PC-9 (cell line): ENCODE data around the gene PSMG4.

Experiments used
- EZH2 ChIP-seq: fragments of 200-600 bp; sonication (generic); IDR thresholded peaks from 2 replicates; pipeline ENCODE4 v1.8.0; 2017; ENCODE audit warnings: antibody characterized with exemption, low read depth
- TF ChIP-seq, protein P1 (sequence below): fragments of 200-600 bp; sonication (generic); conservative IDR thresholded peaks from 2 replicates; pipeline ENCODE4 v1.6.1; 2017; ENCODE audit warnings: mixed run types, antibody characterized with exemption, mild to moderate bottlenecking, moderate library complexity

DNA sequence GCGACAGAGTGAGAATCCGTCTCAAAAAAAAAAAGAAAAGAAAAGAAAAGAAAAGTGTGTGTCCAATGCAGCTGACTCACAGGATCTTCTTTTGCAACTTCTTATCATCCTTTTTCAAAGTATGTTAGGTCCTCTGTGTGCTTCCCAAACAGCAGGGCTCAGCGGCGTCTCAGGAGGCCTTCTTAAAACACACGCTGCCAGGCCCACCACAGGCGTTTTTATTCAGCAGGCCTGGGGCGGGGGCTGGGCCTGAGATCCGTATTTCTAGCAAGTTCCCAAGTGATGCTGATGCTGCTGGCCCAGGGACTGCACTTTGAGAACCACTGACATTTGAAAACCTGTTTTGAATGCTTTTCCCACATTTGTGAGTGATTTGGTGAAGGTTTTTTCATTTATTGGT, 57.1 kb downstream of the PSMG4 start:
- TF ChIP-seq, protein P1, sequence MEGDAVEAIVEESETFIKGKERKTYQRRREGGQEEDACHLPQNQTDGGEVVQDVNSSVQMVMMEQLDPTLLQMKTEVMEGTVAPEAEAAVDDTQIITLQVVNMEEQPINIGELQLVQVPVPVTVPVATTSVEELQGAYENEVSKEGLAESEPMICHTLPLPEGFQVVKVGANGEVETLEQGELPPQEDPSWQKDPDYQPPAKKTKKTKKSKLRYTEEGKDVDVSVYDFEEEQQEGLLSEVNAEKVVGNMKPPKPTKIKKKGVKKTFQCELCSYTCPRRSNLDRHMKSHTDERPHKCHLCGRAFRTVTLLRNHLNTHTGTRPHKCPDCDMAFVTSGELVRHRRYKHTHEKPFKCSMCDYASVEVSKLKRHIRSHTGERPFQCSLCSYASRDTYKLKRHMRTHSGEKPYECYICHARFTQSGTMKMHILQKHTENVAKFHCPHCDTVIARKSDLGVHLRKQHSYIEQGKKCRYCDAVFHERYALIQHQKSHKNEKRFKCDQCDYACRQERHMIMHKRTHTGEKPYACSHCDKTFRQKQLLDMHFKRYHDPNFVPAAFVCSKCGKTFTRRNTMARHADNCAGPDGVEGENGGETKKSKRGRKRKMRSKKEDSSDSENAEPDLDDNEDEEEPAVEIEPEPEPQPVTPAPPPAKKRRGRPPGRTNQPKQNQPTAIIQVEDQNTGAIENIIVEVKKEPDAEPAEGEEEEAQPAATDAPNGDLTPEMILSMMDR, result no peak
- TF ChIP-seq EZH2, result no peak
